SW 1271 (cell line): Measurements from ENCODE around the gene SETD6.
"Not testable (repeated sequence)": the region's sequence is repeated elsewhere in the genome, so short reads cannot be mapped to it uniquely, and the experiment has no call there.

Source experiments
- DNase-seq, 2 experiments: peaks; one replicate each; lab custom pipeline; 2025; lab: John Stamatoyannopoulos, UW

Gene SETD6

GRCh38 chr16:58537124-58537906 lies 22.0 kb downstream of the SETD6 start:
- no peak for DNase-seq

DNA sequence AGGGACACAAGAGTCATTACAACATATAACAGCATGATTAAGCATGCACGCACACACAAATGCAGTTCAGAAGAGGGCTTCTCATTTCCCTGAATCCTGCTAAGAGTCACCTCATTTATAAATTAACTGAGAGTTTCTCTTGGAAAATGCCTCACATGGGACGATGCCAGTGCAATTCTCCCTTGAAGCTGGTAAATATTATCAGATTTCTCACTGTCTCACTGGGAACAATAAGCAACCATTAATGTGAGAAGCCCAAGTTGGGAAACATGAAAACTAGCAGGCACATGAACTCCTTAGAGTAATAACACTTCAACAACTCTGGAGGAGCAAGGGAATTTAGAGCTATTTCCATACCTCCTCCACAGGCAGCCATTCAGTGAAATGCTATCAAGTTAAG lies 26.4 kb downstream of the SETD6 start:
- DNase-seq = no peak

DNA sequence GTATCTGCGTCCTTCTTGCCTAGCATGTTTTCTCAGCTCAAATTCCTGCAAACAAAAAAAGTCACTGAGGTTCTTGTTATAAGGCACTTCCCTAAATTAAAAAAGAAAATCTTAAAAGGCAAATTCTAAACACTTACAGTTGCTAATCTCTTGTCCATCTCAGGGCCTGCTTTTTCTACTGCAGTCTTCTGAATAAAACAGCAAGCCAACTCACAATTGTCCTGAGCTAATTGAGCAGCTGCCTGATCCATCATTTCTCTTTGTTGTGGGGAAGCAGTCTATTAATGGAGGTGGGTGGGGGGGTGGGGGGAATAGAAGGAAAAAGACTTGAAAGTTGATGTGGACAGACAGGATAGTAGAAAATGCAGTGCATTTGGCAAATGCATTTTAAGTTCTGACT lies 27.0 kb downstream of the SETD6 start:
- DNase-seq = no peak

GRCh38 chr16:58543685-58544084 lies 28.4 kb downstream of the SETD6 start:
- DNase-seq = no peak

DNA sequence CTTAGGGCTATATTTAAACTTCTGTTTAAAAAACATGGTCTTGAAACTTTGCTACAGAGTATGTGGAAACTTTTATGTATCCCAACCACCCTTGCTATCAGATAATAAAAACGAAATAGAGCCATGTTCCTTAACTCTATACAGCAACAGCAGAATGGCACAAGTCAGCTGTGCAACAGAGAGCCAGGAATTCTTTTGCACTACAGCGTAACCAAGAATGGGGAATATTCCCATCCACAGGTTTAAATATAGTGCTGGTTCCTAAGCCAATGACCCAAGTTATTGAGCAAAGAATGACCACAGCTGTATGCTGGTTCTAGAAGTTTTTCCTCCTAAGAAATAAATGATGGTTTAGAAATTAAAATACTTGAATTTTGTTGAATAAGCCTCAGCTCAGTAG lies 33.1 kb downstream of the SETD6 start:
- DNase-seq = no peak

DNA sequence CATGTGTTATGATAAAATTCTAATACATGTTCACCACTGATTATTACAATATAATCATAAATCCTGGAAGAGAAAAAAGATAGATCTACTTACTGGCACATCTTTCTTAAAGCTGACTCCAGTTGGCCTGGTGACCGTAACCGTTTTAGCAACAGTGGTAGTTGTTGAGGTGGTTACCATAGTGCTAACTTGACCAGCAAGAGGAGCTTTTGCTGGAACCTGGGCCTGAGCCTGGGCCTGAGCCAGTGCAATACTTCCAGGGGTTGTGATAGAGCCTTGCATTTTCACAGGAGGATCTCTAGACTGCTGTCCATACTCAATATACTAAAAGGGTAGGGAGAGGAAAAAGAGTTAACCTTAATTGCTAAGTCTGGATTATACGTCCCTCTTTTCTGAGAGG lies 36.2 kb downstream of the SETD6 start:
- no peak for DNase-seq

DNA sequence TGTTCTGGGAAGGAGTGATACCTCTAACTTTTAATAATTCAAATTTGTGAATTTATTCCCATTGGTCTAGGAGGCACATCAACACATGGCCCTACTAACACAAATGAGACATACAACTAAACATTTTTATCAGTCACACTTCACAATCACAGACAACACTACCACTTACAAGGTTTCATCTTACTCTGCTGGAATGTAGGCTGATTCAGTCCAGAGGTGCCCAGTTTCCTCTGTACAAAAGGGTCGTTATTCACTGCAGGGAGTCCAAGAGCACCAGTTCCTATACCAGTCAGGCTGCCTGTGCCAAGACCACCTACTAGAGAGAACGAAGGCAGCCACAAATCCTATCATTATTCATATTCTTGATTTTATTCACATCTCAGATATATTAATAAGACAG lies 41.4 kb downstream of the SETD6 start:
- no peak for DNase-seq

GRCh38 chr16:58563235-58563634 lies 47.9 kb downstream of the SETD6 start:
- DNase-seq = peak in 1 of 2 experiments; percentile 32

DNA sequence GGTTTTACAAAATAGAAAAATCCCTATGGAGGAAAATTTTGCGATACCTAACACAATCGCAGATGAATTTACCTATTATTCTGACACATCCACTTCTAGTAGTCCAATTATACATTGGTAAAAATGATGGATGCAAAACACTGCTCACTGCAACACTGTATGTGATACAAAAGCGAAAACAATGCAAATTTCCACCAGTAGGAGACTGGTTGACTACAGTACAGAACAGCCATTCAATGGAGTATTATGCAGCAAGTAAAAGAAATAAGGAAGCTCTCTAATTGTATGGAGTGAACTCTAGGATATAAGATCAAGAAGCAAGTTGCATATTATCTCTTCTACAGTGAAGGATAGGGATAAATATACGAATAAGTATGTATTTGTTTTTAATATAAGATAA lies 48.5 kb downstream of the SETD6 start:
- DNase-seq = no peak

DNA sequence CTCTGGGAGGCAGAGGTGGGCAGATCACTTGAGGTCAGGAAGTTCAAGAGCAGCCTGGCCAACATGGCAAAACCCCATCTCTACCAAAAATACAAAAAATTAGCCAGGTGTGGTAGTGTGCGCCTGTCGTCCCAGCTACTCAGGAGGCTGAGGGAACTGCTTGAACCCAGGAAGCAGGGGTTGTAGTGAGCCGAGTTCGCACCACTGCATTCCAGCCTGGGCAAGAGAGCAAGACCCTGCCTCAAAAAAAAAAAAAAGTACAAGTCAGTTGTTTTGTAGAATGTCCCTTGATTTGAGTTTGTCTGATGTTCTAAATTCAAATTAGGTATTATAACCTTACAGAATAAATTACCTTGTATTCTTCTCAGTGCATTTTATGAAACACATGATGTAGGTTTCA lies 50.4 kb downstream of the SETD6 start:
- not testable (repeated sequence) for DNase-seq
